PC-9 (cell line): ENCODE measurements around the gene FILIP1L.

Experiments used
- EZH2 ChIP-seq: fragments of 200-600 bp; sonication (generic); IDR thresholded peaks from 2 replicates; pipeline ENCODE4 v1.8.0; 2017; ENCODE audit warnings: antibody characterized with exemption, low read depth
- TF ChIP-seq, protein P1 (sequence below): fragments of 200-600 bp; sonication (generic); conservative IDR thresholded peaks from 2 replicates; pipeline ENCODE4 v1.6.1; 2017; ENCODE audit warnings: mixed run types, antibody characterized with exemption, mild to moderate bottlenecking, moderate library complexity

DNA sequence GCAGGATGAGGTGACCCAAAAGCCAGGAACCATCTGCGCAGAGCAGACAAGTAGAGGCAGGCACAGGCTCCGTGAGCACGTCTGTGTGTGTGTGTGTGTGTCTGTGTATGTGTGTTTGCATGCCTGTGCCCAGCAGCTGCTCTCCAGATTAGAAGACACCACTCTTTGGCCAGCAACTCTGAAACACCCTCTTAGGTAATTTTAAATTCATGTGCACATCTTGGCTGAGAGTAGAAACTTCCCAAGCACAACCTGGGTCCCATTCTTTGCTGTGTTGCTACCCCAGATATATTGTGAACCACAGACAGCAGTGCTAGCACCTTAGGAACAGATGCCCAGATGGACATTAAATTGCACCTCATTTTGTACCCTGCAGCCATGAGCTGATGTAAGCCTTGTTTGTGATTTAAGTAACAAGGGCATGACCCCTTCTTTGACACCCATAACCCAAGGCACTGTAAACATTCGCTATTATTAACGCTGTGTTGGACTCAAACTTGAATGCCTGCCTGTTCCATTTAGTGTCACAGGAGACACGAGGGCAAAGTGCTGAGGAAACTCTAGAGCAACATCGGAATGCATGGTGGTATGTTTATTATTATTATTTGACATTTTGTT is at the start of gene FILIP1L:
- no peak for TF ChIP-seq EZH2
- TF ChIP-seq, protein P1, sequence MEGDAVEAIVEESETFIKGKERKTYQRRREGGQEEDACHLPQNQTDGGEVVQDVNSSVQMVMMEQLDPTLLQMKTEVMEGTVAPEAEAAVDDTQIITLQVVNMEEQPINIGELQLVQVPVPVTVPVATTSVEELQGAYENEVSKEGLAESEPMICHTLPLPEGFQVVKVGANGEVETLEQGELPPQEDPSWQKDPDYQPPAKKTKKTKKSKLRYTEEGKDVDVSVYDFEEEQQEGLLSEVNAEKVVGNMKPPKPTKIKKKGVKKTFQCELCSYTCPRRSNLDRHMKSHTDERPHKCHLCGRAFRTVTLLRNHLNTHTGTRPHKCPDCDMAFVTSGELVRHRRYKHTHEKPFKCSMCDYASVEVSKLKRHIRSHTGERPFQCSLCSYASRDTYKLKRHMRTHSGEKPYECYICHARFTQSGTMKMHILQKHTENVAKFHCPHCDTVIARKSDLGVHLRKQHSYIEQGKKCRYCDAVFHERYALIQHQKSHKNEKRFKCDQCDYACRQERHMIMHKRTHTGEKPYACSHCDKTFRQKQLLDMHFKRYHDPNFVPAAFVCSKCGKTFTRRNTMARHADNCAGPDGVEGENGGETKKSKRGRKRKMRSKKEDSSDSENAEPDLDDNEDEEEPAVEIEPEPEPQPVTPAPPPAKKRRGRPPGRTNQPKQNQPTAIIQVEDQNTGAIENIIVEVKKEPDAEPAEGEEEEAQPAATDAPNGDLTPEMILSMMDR = no peak
